HEK293 (cell line): ENCODE results near the gene SERTAD2.
A peak's percentile ranks its signal among the peaks of the same experiment; 100 is the strongest.

Experiments used
- GLI2 ChIP-seq: fragments of 450-650 bp; formaldehyde crosslinking; IDR thresholded peaks from 2 replicates; pipeline ENCODE4; 2017; ENCODE audit warnings: missing biosample characterization, missing genetic modification characterization, low read depth, borderline replicate concordance
- KLF1 ChIP-seq: fragments of 450-650 bp; formaldehyde crosslinking; IDR thresholded peaks from 2 replicates; pipeline ENCODE4 v1.5.1; 2016; ENCODE audit warnings: missing biosample characterization, missing genetic modification characterization
- KLF7 ChIP-seq: fragments of 450-650 bp; formaldehyde crosslinking; IDR thresholded peaks from 2 replicates; pipeline ENCODE4 v1.5.1; 2016; ENCODE audit warnings: missing biosample characterization, missing genetic modification characterization, borderline replicate concordance
- KLF9 ChIP-seq: fragments of 450-650 bp; formaldehyde crosslinking; IDR thresholded peaks from 2 replicates; pipeline ENCODE4 v1.5.1; 2016; ENCODE audit warnings: missing biosample characterization, missing genetic modification characterization, low read depth
- MYNN ChIP-seq: fragments of 450-650 bp; formaldehyde crosslinking; IDR thresholded peaks from 2 replicates; pipeline ENCODE4 v1.5.1; 2016; ENCODE audit warnings: missing biosample characterization, missing genetic modification characterization, borderline replicate concordance
- PRDM10 ChIP-seq: fragments of 450-650 bp; formaldehyde crosslinking; IDR thresholded peaks from 2 replicates; pipeline ENCODE4 v1.5.1; 2016; ENCODE audit warnings: missing biosample characterization, missing genetic modification characterization
- PRDM6 ChIP-seq: fragments of 450-650 bp; formaldehyde crosslinking; IDR thresholded peaks from 2 replicates; pipeline ENCODE4 v1.5.1; 2017; ENCODE audit warnings: missing biosample characterization, missing genetic modification characterization
- REPIN1 ChIP-seq: fragments of 450-650 bp; formaldehyde crosslinking; IDR thresholded peaks from 2 replicates; pipeline ENCODE4 v1.5.1; 2017; ENCODE audit warnings: missing biosample characterization, missing genetic modification characterization, low read depth
- TCF7L2 ChIP-seq: IDR thresholded peaks from 2 replicates; pipeline ENCODE4 v1.6.1; 2011; ENCODE audit warnings: low read depth, mild to moderate bottlenecking, inconsistent platforms, low read length, moderate library complexity, borderline replicate concordance
- WT1 ChIP-seq: fragments of 450-650 bp; formaldehyde crosslinking; IDR thresholded peaks from 2 replicates; pipeline ENCODE4 v1.5.1; 2016; ENCODE audit warnings: missing biosample characterization, missing genetic modification characterization
- YY1 ChIP-seq: fragments of 450-650 bp; formaldehyde crosslinking; IDR thresholded peaks from 2 replicates; pipeline ENCODE4 v1.5.1; 2018; ENCODE audit warnings: missing biosample characterization, missing genetic modification characterization
- YY2 ChIP-seq: fragments of 450-650 bp; formaldehyde crosslinking; IDR thresholded peaks from 2 replicates; pipeline ENCODE4 v1.5.1; 2016; ENCODE audit warnings: missing biosample characterization, missing genetic modification characterization
- ZBTB1 ChIP-seq: fragments of 450-650 bp; formaldehyde crosslinking; IDR thresholded peaks from 2 replicates; pipeline ENCODE4 v1.5.1; 2016; ENCODE audit warnings: missing biosample characterization, missing genetic modification characterization
- ZBTB10 ChIP-seq: fragments of 450-650 bp; formaldehyde crosslinking; IDR thresholded peaks from 2 replicates; pipeline ENCODE4 v1.5.1; 2016; ENCODE audit warnings: missing biosample characterization, missing genetic modification characterization
- ZBTB21 ChIP-seq: fragments of 450-650 bp; formaldehyde crosslinking; IDR thresholded peaks from 2 replicates; pipeline ENCODE4 v1.5.1; 2017; ENCODE audit warnings: missing biosample characterization, missing genetic modification characterization
- ZBTB7A ChIP-seq: fragments of 450-650 bp; formaldehyde crosslinking; IDR thresholded peaks from 2 replicates; pipeline ENCODE4 v1.5.1; 2016; ENCODE audit warnings: low read depth, missing biosample characterization, missing genetic modification characterization
- ZBTB8A ChIP-seq: fragments of 450-650 bp; formaldehyde crosslinking; IDR thresholded peaks from 2 replicates; pipeline ENCODE4 v1.5.1; 2016; ENCODE audit warnings: missing biosample characterization, missing genetic modification characterization
- ZEB2 ChIP-seq: fragments of 450-650 bp; formaldehyde crosslinking; IDR thresholded peaks from 2 replicates; pipeline ENCODE4 v1.5.1; 2016; ENCODE audit warnings: missing biosample characterization, missing genetic modification characterization
- ZIC2 ChIP-seq: fragments of 450-650 bp; formaldehyde crosslinking; IDR thresholded peaks from 2 replicates; pipeline ENCODE4 v1.5.1; 2016; ENCODE audit warnings: missing biosample characterization, missing genetic modification characterization
- ZNF157 ChIP-seq: fragments of 450-650 bp; formaldehyde crosslinking; IDR thresholded peaks from 2 replicates; pipeline ENCODE4 v1.5.1; 2016; ENCODE audit warnings: missing biosample characterization, missing genetic modification characterization
- ZNF175 ChIP-seq: fragments of 450-650 bp; formaldehyde crosslinking; IDR thresholded peaks from 2 replicates; pipeline ENCODE4 v1.5.1; 2016; ENCODE audit warnings: missing biosample characterization, missing genetic modification characterization
- ZNF2 ChIP-seq: fragments of 450-650 bp; formaldehyde crosslinking; IDR thresholded peaks from 2 replicates; pipeline ENCODE4 v1.5.1; 2016; ENCODE audit warnings: missing biosample characterization, missing genetic modification characterization
- ZNF214 ChIP-seq: fragments of 450-650 bp; formaldehyde crosslinking; IDR thresholded peaks from 2 replicates; pipeline ENCODE4 v1.5.1; 2017; ENCODE audit warnings: missing biosample characterization, mild to moderate bottlenecking, missing genetic modification characterization, borderline replicate concordance
- ZNF239 ChIP-seq: fragments of 450-650 bp; formaldehyde crosslinking; IDR thresholded peaks from 2 replicates; pipeline ENCODE4 v1.5.1; 2016; ENCODE audit warnings: missing biosample characterization, missing genetic modification characterization
- ZNF311 ChIP-seq: fragments of 450-650 bp; formaldehyde crosslinking; IDR thresholded peaks from 2 replicates; pipeline ENCODE4 v1.5.1; 2017; ENCODE audit warnings: missing biosample characterization, missing genetic modification characterization, borderline replicate concordance
- ZNF335 ChIP-seq: fragments of 450-650 bp; formaldehyde crosslinking; conservative IDR thresholded peaks from 2 replicates; pipeline ENCODE4 v1.5.1; 2016; ENCODE audit warnings: missing biosample characterization, missing genetic modification characterization
- ZNF37A ChIP-seq: fragments of 450-650 bp; IDR thresholded peaks from 2 replicates; pipeline ENCODE4 v1.5.1; 2018; ENCODE audit warnings: missing biosample characterization, missing genetic modification characterization
- ZNF416 ChIP-seq: fragments of 450-650 bp; formaldehyde crosslinking; IDR thresholded peaks from 2 replicates; pipeline ENCODE4 v1.5.1; 2016; ENCODE audit warnings: missing biosample characterization, missing genetic modification characterization
- ZNF626 ChIP-seq: fragments of 450-650 bp; sonication (Bioruptor Pico); formaldehyde crosslinking; IDR thresholded peaks from 2 replicates; pipeline ENCODE4 v1.5.1; 2018; ENCODE audit warnings: missing biosample characterization, missing genetic modification characterization, inconsistent platforms
- ZNF701 ChIP-seq: fragments of 450-650 bp; formaldehyde crosslinking; IDR thresholded peaks from 2 replicates; pipeline ENCODE4 v1.5.1; 2016; ENCODE audit warnings: missing biosample characterization, missing genetic modification characterization
- ZNF785 ChIP-seq: fragments of 450-650 bp; formaldehyde crosslinking; IDR thresholded peaks from 2 replicates; pipeline ENCODE4 v1.5.1; 2016; ENCODE audit warnings: missing biosample characterization, missing genetic modification characterization
- ZNF837 ChIP-seq: fragments of 450-650 bp; formaldehyde crosslinking; IDR thresholded peaks from 2 replicates; pipeline ENCODE4 v1.5.1; 2016; ENCODE audit warnings: missing biosample characterization, missing genetic modification characterization
- ZSCAN30 ChIP-seq: fragments of 450-650 bp; IDR thresholded peaks from 2 replicates; pipeline ENCODE4 v1.5.1; 2018; ENCODE audit warnings: missing biosample characterization, mild to moderate bottlenecking, missing genetic modification characterization, moderate library complexity
- ZXDB ChIP-seq: fragments of 450-650 bp; formaldehyde crosslinking; IDR thresholded peaks from 2 replicates; pipeline ENCODE4 v1.5.1; 2016; ENCODE audit warnings: missing biosample characterization, missing genetic modification characterization

The SERTAD2 gene

DNA sequence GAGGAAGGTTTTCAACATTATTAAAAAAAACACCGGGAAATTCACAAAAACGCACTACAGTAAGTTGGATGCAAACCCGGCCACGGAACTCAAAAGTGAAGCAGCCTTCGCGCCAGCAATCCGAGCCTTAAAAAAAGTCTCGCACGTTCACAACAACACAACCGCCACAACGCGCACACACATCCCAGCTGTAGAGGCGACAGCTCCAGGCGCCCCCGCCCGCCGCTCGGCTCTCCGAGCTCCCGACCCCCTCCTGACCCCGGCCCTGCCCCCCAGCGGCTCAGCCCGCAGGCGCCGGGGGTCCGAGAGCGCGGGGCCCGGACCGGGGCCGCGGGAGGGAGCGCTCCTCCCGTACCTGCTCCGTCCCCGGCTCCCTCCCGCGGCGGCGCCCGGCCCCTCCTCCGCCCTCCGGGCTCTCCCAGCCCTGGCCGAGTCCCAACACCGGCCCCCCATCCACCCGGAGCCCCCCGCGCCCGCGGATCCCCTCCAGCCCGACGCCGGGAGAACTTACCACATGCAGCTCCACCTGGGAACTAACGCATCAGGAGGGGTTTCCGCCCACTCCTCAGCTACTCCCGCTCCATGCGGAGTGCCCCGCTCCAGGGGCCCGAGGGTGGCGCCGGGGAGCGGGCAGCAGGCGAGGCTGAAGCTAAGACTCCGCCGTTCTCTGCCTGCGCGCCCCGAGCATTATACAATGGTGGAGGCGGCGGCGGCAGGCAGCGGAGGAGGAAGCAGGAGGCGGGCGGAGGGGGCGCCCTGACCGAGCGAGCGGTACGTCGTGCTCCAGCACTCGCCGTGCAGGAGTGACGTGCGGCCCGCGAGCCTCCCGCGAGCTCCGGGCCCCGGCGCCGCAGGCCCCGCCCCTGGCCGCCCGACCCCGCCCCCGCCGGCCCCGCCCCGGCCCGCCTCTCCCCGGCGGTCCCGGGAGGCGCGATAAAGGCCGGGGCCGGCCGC, at the start of gene SERTAD2 (continued):
- TF ChIP-seq REPIN1 (tag by site-specific recombination): no peak
- no peak for TF ChIP-seq ZNF785 (tag by site-specific recombination)
- no peak for TF ChIP-seq PRDM6 (tag by site-specific recombination)
- no peak for TF ChIP-seq ZNF214 (tag by site-specific recombination)
- TF ChIP-seq KLF1: peak; percentile 9; the same call in 1 of the 2 replicates
- TF ChIP-seq ZNF311 (tag by site-specific recombination): no peak
- TF ChIP-seq ZNF2 (tag by site-specific recombination): no peak
- TF ChIP-seq WT1: no peak; the same call in 1 of the 2 replicates
- TF ChIP-seq ZBTB8A (tag by site-specific recombination): peak; percentile 91
- no peak for TF ChIP-seq ZNF157 (tag by site-specific recombination)
- TF ChIP-seq ZXDB (tag by site-specific recombination): peak; percentile 56
- TF ChIP-seq ZNF701: no peak
- peak; percentile 85 for TF ChIP-seq ZIC2 (tag by site-specific recombination)
- no peak for TF ChIP-seq ZBTB1 (tag by site-specific recombination)
- no peak for TF ChIP-seq MYNN (tag by site-specific recombination)
- peak; percentile 69 for TF ChIP-seq PRDM10
- peak; percentile 34 for TF ChIP-seq ZEB2 (tag by site-specific recombination)
- no peak for TF ChIP-seq TCF7L2
- TF ChIP-seq ZBTB21 (tag by site-specific recombination): no peak
- no peak for TF ChIP-seq ZNF837 (tag by site-specific recombination)
- peak; percentile 60; the same call in 1 of the 2 replicates for TF ChIP-seq ZBTB10 (tag by site-specific recombination)
- TF ChIP-seq ZSCAN30 (tag by site-specific recombination): peak; percentile 38; the same call in 1 of the 2 replicates
- TF ChIP-seq YY1: peak; percentile 52; the same call in 1 of the 2 replicates
- TF ChIP-seq ZNF175 (tag by site-specific recombination): no peak
- no peak for TF ChIP-seq ZNF416 (tag by site-specific recombination)
- TF ChIP-seq ZNF335 (tag by site-specific recombination): 0 out of 2 replicates have a peak, but pooled peaks have one; percentile 40
- peak; percentile 49 for TF ChIP-seq KLF9 (tag by site-specific recombination)
- TF ChIP-seq ZBTB7A (tag by site-specific recombination): no peak; the same call in 1 of the 2 replicates
- TF ChIP-seq ZNF37A (tag by site-specific recombination): peak; percentile 69
- no peak for TF ChIP-seq ZNF239 (tag by site-specific recombination)
- TF ChIP-seq ZNF626 (tag by site-specific recombination): no peak
- TF ChIP-seq KLF7 (tag by site-specific recombination): no peak
- TF ChIP-seq GLI2 (tag by site-specific recombination): no peak
- TF ChIP-seq YY2 (tag by site-specific recombination): no peak
